DND-41 (cell line): ENCODE data around the gene SAMM50.

Experiments used
- CTCF ChIP-seq: IDR thresholded peaks from 2 replicates; pipeline ENCODE4 v1.5.1; 2012; ENCODE audit warnings: borderline replicate concordance, low read length, moderate library complexity, mild to moderate bottlenecking; ENCODE audit not compliant: poor library complexity, severe bottlenecking; ENCODE audit errors: extremely low read depth
- EZH2 ChIP-seq: IDR thresholded peaks from 3 replicates; pipeline ENCODE4 v1.6.1; 2012; ENCODE audit warnings: borderline replicate concordance, low read depth, mild to moderate bottlenecking, moderate library complexity, low read length, inconsistent platforms; ENCODE audit not compliant: severe bottlenecking

- no peak for TF ChIP-seq CTCF
- no peak for TF ChIP-seq EZH2
Observed at GRCh38 chr22:43944670-43945430, 10.4 kb upstream of the SAMM50 start.
